GM19193 (cell line): ENCODE measurements around the gene GNAZ.

Source experiments
- POLR2A ChIP-seq: IDR thresholded peaks from 4 replicates; pipeline ENCODE4 v1.6.1; 2011; ENCODE audit not compliant: insufficient read depth, insufficient read length; ENCODE audit errors: extremely low read depth

The GNAZ gene

DNA sequence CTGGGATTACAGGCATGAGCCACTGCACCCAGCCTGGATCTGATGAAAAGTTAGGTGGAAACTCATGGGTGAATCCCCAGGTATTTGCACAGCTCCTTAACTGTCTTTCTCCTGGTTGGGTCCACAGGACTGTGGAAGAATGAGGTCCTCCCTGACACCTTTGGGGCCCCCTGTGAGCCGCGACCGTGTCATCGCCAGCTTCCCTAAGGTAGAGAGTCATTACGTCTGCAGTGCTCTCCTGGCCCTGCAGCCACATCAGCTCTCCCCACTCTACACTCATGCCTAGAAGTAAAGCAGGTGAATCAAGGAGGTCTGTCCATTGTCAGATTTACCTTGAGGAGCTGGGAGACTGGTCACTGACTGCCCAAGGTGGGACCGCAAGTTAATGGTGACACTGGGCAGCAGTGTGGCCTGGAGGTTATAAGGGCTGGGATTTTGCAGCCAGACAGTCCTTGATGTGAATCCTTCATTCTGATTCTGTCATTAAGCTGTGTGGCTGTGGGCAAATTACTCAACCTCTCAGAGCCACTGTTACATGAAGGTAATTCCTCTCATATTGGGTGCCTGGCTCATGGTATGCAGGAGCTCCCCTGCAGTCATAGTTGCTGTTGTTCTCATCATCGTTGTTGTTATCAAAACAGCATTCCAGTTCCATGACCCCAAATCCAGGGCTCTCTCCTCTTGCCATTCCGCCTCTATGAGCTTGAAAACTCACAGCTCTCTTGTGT is 76.3 kb downstream of the GNAZ start:
- no peak for TF ChIP-seq POLR2A

DNA sequence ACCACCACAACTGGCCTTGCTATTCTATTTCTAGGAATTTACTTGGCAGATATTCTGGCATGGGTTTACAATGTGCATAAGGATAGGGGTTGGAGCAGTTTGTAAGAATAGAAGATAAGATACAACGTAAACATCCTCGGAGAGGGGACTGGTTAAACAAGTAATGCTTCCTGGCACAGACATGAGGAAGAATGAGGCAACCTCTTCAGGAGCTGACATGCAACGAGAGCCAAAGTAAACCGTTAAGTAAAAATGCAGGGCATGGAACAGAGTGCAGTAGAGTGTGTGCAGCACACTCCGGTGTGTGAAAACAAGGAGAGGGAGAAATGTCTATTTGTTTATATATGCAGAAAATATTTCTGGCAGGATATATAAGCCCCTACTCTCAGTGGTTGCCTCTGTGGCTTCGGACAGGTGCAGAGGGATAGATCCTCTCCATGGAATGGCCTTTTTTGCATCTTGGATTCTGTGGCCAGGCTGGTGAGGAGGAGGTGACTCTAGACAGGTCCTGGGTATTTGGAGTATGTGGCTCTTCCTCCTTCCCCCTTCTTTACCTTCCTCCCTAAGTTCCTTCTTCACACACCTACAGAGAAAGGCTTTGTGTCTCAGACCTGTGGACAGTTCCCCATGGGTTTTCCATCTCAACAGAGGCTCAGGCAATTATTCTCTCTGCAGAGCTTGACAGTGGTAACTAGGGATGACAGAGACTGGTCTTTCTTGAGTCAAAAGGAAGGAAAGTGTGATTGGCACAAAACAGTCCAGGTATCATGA is 77.5 kb downstream of the GNAZ start:
- TF ChIP-seq POLR2A: no peak

DNA sequence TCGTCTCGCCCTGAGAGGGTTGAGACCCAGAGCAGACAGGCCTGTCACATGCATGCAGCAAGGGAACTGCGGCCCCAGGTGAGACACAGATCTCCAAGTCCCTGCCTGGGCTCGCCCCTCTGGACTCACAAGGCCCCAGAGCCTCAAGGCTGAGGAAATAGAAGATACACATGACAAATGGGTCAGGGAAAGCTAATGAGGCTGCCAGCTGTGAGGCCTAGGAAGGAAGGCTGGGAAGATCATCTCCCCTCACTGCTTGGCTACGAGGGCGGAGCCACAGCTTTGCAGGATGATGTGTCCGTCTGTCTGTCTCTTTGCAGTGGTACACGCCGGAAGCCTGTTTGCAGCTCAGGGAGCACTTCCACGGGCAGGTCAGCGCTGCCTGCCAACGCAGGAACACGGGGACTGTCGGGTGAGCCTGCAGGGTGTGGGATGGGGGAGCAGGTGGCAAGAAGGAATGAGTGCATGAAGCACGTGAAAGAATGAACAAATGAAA is 79.5 kb downstream of the GNAZ start:
- no peak for TF ChIP-seq POLR2A

DNA sequence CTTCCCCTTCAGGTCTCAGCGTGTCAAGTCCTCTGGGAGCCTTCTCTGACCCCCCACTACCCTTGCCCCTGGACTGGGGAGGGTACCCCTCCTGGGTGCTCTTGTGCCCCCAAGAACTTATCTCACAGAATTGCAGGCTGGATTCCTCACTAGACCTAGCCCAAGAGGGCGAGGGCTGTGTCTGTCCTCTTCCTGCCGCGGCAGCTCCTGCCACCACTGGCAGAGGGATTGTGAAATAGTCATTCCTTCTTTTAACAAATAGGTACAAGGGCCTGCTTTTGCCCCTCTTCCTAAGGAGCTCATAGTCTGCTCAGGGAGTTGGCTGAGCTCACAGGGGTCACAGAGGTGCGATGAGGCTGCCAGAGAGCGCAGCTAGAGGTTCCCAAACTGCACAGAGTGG is 80.4 kb downstream of the GNAZ start:
- no peak for TF ChIP-seq POLR2A

DNA sequence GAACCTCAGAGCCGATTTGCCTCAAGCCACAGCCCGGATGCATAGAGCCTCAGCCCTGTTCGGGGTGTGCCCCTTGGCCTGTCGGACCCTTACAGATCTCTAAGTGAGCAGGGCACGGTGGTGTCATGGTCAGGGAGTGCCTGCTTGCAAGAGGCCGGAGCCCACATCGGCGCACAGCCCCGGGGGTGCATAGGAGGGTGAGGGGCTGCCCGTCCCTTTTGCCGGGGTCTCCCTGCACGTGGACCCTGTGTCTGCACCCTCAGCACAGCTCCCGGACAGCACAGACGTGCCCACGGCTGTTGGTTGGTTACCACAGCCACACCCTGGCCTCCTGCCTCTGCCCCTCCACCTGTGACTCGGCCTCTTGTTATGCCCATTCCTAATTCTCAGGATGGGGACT is 81.5 kb downstream of the GNAZ start:
- no peak for TF ChIP-seq POLR2A

DNA sequence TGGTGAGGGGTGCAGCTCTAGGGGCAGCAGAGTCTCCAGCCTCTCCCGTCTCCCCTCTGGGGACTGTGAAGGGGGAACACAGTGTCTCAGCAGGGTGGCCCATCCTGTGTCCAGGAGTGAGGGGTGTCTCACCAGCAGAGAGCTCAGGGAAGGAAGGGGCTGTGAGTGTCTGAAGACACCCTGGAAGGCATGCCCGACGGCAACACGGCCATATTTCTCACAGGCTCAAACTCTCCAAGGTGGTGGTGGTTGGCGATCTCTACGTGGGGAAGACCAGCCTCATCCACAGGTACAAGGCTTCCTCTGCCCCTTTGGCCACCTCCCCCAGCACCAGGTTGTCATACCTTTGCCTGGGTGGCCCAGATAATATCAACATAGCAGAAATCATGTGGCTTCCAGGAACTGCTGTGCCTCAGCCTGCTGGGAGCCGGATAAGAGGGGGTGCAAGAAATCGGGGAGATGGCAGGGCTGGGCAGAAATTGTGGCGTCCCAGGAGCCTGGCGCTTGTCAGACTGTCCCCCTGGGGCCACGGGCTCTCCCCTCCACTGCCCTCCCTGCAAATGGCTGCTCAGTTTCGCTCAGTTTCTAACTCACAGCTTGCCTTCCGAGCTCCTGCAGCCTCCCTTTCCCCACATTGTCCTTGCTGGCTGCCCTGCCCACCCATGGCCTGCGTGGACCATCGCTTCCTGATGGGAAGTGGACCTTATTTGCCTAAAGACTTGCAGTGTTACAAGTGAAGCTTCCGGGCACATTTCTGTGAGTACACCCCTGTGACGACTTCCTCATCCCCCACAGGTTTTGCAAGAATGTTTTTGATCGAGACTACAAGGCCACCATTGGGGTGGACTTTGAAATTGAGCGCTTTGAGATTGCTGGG is 82.2 kb downstream of the GNAZ start:
- TF ChIP-seq POLR2A: peak; percentile 24

DNA sequence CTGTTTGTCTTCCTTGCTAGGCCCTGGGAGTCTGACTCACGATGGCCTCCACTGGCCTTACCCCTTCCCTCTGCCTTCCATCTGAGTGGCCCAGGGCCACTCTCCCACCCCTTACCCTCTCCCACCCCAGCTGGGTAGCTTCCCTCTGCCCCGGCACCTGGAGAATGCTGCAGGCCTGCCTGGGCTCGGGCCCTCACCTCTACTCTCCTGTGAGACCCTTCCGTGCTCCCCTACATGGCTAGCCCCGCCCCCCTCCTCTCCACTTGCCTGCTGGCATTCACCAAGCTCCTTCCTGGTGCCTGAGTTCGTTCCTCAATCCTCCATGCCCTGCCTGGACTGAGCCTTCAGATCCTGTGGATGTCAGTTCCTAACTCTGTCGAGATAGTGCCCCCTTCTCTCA is 83.7 kb downstream of the GNAZ start:
- TF ChIP-seq POLR2A: no peak

DNA sequence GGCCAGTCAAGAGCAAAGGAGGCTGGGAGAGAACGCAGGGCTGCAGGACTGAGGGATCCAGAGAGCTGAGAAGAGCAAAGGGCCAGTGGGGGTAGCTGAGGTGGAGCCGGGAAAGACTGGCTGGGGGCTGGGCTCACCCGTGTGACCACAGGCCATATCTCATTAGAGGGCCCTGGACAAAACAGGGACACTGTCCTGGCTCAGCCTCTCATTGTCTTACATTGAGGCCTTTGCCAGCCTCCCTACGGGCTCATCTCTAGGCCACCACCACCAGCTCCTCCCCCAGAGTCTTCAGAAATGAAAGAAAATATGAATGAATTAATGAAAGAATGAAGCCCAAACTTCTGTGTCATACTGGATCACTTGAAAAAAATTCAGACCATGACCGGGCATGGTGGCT is 84.1 kb downstream of the GNAZ start:
- TF ChIP-seq POLR2A: no peak

DNA sequence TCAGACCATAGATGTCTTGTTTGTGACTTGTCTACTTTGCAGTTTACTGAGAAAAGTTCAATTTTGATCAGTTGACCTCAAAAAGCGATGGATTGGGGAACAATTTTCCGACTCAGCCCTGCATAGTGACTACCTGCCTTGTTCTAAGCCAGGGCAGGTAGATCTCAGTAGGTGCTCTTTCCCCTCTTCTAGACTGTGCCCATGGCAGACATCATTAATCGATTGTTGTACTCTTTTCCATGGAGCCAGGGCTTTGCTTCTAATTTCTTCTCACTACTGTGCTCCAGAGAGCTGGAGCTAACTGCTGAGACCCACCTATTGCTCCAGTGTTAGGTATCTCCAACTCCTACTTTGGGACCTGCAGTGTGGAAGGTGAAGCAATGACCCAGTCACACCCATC is 84.8 kb downstream of the GNAZ start:
- TF ChIP-seq POLR2A: no peak

DNA sequence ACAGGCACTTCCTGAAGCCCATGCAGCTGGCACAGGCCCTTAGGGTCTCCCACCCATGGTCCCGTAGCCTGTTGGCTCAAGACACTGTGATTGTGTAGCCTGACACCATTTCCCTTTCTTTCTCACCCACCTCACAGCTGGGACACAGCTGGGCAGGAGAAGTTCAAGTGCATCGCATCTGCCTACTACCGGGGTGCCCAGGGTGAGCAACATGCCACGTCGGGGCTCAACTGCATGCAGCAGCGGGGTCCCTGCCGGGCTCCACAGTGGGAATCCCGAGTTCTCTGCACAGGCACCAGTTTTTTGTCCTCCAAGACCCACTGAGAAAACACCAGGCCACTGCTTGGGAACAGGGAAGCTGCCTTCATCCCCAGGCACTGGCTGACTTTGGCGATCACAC is 85.5 kb downstream of the GNAZ start:
- TF ChIP-seq POLR2A: no peak

DNA sequence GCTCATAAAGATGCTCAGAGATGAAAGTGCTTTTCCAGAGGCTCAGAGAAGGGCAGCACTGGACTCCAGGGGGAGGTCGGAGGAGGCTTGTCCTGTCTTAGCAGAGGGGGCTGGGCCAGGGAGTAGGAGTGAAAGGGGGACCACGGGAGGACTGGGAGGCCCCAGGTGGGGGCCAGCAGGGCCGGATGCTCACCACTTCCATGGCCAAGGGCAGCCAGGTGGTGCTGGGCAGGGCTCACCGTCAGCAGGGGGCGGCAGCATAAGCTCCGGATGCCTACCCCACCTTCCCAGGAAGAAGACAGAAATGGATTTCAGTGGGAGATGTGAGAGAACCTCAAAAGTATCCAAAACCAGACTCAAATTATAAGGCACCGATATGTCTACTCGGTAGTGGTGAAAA is 86.0 kb downstream of the GNAZ start:
- TF ChIP-seq POLR2A: no peak

DNA sequence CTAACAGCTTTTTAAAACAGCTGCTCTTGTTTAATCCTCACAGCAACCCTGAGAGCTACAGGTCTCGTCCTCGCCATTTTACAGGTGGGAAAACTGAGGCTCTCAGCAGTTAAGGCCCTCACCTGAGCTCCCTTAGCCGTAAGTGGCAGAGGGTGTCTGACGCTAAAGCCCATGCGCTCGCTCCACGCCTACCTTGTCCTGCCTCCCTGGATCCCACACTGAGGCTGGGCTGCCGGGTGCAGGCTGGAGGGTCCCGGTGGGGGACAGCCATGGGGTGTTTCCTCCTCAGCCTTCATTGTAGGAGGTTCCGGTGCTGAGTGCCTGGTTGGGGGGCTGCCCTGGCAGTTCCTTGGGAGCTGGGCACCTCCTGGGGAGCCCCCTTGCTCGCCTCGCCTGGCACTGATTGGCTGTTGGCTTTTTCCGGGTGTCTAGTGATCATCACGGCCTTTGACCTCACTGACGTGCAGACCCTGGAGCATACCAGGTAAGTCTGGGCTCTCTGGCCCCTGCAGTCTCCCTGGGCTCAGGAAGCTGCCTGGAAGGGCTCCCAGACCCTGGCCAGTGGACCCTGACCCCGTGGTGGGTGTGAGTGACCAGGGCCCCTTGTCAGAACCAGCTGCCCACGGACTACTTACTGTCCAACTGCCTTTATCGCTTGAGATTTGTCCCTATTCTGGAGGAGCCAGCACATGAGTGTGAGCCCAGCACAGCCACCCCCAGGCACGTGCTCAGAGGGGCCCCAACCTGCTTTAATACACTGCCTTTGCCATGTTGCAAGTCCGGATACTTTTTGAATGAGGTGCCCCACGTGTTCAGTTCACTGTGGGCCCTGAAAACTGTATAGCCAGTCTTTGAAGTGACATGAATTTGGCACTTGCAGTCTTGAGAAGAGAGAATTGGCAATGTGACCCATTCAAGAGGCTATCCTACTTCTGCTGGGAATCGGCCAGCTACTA is 87.5 kb downstream of the GNAZ start:
- TF ChIP-seq POLR2A: no peak

DNA sequence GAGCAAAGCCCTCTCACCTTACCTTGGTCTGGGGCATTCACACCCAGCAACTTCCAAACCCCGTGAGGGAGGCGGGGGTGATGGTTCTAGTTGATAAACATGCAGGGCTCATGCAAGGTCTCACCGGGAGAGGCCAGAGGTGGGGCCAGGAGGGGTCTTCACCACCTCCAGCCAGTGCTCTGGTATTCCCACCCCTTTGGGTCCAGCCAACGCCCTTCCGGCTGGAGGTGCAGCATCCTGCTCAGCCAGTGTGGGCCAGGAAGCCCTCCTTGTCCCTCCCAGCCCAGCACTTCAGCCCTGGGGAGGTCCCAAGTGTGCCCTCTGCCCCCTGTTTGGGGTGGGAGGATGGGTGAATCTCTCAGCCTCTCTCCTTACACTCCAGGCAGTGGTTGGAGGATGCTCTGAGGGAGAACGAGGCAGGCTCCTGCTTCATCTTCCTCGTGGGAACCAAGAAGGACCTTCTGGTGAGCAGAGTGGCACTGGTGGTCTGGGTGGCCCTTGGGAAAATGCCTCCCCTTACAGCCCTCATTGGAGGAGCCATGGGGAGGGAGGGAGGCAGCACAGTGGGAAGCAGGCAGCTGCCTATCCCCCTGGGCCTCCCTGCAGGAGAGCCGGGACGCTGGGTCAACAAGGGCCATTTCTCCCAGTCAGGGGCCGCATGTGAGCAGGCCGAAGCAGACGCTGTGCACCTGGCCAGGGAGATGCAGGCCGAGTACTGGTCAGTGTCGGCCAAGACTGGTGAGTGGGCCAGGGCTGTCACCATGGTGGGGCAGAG is 88.4 kb downstream of the GNAZ start:
- TF ChIP-seq POLR2A: no peak
